NK-92 (cell line): ENCODE data around the gene UPF1.

Source experiments
- DNase-seq: peaks from one replicate; lab custom pipeline; 2025; ENCODE audit not compliant: unreplicated experiment; lab: John Stamatoyannopoulos, UW

The UPF1 gene

DNA sequence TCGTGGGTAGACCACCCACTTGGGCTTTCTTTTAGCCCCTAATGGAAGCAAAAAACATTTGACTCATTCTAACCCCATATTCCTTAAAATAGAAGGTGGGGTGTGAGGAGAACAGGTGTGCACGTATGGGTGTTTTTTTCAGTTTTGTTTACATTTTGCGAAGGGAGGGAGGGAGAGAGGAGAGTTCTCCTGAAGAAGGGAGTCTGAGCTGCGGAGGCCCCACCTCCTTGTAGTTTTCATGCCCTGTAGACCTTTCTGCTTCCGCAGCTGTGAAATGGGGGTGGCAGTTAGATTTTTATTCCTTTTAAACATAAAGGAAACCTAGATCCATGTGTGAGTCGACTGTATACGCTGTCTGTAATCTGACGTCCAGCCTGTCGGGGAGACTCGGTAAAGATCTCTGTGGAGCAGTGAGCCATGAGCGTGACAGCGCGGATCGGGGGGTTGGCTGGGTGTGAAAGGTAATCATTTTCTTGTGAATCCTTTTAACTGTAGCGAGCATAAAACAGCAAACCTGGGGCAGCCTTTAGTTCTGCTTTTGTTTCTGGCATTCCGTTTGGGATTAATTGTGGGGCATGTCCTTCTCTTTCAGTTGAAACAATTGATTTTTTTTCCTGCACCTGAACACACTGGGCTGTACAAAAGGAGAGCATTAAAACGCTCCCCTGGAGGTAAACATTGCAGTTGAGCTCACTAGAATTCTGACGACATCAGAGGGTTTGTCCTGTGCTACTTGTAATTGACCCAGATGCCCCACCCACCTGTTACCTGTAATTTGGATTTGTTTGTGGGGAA is 2.3 kb downstream of the UPF1 start:
- DNase-seq: no peak

DNA sequence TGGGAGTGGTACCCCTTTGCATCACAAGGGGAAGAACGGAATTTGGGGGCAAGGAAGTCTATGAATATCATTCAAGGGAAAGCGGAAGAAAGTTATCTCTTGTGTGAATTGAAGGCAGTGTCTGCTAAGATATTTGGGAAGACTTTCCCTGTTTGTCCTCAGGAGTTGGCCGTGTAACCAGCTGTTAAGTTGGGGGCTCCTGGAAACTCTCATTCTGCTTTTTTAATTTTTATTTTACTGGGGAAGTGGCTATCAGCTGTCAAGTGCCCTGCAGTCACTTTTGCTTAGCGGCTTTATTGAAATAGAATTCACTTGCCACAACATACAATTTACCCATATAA is 2.9 kb downstream of the UPF1 start:
- DNase-seq: no peak

DNA sequence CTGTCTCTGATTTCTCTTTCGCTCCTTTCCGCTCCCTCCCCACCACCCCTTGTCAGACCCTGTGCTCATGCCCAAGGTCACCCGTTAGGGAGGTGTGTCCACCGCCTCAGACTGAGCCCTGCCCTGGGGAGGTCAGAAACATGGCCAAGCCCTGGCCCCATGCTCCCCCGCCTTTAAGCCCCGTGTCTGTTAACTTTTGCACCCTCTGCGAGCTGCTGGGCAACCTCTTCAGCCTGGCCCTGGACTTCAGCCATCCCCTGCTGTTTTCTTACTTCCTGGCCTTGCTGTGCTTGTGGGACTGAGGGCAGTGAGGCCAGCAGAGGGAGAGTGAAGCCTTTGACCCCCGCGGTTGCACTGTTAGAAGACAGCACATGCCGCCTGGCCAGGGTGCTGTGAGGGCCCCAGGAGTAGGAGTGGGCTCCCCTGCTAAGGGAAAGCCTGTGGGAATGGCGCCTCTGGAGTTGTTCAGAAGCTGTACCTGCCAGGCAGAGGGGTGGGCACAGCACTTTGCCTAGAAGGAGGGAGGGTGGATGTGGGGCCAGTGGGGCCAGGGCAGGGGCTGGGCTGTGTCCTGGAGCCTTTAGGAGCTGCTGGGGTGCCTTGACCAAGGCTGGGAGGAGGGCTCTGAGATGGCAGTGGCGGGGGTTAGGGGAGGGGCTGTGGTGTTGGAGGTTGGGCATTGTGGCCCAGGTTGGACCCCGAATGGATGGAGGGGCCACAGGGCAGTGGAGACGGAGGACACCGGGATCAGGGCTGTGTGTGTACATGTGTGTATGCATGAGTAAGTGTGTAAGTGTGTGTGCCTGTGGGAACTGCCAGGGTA is 7.9 kb downstream of the UPF1 start:
- no peak for DNase-seq

- no peak for DNase-seq
Measured at GRCh38 chr19:18840288-18841267, 8.8 kb downstream of the UPF1 start.

GRCh38 chr19:18841400-18841799 is 9.6 kb downstream of the UPF1 start:
- DNase-seq: no peak

- no peak for DNase-seq
Measured at GRCh38 chr19:18842166-18842565, 10.4 kb downstream of the UPF1 start.

GRCh38 chr19:18843960-18844359 is 12.2 kb downstream of the UPF1 start:
- no peak for DNase-seq

DNA sequence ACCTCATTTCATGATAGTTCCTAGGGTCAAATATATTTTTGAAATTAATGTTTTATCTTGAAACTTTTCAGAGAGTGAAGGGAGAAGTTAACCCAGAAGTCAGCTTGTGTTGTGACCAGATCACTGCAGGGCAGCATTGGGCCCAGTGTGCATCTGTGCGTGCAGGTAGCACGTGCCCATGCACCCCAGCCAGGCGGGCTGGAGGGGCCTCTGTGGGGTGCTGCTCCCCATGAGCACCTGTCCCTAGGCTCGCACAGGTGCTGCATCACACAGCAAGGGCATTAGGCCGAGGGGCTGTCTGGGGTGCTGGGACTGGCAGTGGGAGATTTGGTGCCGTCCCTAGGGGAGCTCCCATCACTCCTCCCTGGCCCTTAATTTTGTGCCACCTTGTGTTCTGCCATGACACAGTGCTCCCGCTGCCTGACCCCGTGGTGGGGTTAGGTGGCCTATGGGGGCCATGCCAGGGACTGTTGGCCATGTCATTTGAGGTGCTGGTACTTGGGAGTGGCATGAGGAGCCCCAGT is 13.1 kb downstream of the UPF1 start:
- DNase-seq: no peak

- DNase-seq: no peak
Measured at GRCh38 chr19:18845961-18846360, 14.2 kb downstream of the UPF1 start.

DNA sequence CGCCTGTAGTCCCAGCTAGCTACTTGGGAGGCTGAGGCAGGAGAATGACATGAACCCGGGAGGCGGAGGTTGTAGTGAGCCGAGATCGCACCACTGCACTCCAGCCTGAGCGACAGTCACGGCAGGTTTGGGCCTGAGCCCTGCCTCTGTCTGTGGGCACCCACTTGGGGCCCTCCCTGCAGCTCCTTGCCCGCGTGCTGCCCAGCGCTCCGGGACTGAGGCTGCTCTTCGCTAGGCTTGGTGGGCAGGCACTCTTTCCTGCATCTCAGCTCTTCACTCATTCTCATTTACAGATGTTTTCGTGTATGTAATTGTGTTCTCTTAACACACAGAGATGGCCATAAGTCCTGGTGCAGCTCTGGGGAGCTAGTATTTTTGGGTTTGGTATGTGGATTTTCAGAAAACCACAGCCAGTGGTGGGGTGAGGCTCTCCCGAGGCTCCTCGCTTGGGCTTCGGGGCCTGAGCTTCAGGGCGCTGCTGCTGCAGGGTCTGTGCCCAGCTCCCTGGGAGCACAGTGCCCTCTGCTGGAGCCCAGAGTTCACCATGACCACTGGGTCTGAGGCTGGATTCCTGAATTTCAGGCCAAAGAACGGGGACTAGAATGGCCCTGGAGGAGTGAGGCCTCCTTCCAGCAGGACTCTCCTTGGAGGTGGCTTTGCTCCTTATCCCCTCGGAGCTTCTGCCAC is 15.2 kb downstream of the UPF1 start:
- DNase-seq: no peak

DNA sequence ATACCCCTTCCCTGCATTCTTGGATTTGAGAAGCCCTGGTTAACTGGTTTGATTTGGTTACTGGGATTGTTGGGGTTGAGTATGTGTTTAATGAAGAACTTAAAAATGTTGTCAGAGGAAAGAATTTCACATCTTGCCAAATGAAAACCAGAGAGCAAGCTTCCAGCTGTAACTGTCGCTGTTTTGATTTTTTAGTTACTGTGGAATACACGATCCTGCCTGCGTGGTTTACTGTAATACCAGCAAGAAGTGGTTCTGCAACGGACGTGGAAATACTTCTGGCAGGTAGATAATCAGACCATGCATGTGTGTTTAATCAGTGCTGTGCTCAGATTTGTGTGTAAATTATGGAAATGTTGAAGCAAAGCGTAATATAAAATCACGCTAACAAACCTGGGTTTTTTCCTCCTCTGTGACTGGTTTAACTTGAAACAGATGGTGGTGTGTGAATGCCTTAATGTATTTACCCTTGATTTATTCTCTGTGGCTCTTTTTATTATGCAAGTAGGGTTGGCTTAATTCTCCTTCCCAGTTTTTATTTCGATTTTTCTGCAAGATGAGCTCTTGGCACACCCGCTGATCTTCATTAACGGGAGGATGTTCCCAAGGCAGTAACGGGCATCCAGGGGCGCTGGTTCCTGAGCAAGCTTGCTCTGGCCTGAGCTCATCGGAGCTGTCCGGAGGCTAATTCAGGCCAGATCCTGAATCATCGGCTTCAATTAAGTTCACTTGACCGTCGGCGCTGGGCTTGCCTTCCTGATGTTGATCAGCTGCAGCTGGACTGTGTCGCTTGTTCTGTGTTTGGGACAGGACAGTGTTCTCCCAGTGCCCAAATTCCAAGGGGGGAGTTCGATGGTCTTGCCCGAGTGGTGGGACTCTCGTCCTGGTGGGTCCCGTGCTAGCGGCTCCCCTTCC is 16.0 kb downstream of the UPF1 start:
- no peak for DNase-seq

- no peak for DNase-seq
Measured at GRCh38 chr19:18848878-18849661, 17.3 kb downstream of the UPF1 start.

DNA sequence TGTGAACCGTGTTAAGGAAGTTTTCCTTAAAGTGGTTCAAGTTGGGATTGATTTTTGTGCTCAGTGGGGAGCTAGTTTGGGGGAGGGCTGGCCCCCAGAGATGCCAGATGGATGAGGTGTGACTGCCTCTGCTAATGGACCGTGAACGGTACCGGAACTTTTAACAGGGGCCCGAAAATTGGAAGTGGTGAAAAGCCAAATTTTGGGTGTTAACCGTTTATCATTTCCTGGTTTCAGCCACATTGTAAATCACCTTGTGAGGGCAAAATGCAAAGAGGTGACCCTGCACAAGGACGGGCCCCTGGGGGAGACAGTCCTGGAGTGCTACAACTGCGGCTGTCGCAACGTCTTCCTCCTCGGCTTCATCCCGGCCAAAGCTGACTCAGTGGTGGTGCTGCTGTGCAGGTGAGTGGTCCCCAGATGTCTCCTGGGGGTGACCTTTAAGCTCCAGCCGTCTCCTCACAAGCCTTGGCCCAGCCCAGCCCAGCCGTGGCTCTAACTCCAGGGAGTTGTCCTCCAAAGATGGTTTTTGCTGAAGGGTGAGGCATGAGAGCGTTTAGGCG is 18.2 kb downstream of the UPF1 start:
- no peak for DNase-seq

DNA sequence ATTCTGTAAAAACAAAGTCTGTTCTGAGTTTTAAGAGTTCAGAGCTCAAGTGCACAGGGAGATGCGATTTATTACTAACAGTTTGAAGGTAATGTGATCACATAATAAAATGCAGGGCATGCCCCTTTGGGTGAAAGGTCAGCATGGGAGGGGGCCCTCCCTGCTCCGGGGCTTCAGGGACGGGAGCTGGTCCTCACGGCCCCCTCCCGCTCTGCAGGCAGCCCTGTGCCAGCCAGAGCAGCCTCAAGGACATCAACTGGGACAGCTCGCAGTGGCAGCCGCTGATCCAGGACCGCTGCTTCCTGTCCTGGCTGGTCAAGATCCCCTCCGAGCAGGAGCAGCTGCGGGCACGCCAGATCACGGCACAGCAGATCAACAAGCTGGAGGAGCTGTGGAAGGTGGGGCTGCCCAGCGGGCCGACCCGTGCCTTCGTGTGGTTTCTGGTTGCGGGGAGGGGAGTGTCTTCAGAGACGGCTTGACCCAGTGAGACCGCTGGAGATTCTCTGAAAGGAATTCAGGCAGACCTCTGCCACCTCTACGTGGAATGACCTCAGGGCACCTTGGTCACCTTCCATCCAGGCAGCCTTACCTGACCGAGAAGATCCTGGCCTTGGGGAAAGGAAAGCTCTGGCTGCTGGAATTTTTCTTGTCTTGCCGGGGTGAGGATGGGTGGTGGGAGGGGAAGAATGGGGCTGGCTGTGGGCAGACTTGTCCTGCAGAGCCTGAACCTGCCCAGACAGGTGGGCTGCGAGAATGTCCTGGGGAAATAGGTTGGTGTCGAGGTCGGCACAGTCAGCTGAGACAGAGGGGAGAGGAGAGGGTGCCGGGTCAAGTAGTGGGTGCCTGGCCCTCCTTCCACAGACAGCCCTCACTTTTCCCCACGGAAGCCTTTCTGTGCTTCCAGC is 19.0 kb downstream of the UPF1 start:
- DNase-seq: no peak

DNA sequence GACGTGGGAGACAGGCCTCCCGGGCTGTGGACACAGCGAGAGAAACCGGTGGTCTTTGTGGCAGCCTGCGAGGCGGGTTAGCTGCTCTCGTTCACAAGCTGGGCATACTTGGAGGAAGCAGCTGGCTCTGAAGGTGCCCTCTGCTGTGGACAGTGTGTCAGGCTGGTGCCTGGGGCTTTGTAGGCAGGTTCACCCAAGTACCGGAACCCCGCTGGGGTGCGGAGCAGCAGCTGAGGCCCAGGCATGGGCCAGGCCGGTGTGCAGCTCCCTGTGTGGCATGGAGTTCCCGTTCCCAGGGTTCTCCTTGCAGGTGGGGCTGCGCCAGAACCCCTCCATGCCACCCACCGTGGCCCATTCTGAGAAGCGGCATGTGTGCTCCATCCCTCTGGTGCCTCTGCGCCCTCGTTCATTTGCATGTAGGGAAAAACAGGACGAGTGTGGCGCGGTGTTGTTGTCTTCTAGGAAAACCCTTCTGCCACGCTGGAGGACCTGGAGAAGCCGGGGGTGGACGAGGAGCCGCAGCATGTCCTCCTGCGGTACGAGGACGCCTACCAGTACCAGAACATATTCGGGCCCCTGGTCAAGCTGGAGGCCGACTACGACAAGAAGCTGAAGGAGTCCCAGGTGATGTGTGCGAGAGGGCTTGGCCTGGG is 20.0 kb downstream of the UPF1 start:
- no peak for DNase-seq

- DNase-seq: no peak
Measured at GRCh38 chr19:18852648-18853047, 20.9 kb downstream of the UPF1 start.
